HG03571 (cell line): Measurements from ENCODE around the gene GLDN.

Experiments
- ATAC-seq: cut with Tn5 transposase; IDR thresholded peaks from one replicate; pipeline ENCODE4 v1.9.1; 2021; ENCODE audit not compliant: unreplicated experiment

Gene GLDN

GRCh38 chr15:51356147-51356546, 14.7 kb downstream of the GLDN start:
- ATAC-seq = no peak

- no peak for ATAC-seq
Measured at GRCh38 chr15:51356983-51357382, 15.5 kb downstream of the GLDN start.

DNA sequence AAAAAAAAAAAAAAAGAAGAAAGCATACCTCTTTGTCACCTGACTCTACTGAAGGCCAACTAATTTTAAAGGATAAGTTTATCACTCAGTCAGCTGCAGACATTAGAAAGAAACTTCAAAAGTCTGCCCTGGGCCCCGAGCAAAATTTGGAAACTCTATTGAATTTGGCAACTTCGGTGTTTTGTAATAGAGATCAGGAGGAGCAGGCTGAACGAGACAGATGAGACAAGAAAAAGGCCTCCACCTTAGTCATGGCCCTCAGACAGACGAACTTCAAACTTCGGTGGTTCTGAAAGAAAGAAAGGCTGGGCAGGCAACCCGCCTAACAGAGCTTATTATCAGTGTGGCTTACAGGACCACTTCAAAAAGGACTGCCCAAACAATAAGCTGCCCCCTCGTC, 18.5 kb downstream of the GLDN start:
- ATAC-seq = no peak

GRCh38 chr15:51363383-51363782, 21.9 kb downstream of the GLDN start:
- ATAC-seq = no peak

- no peak for ATAC-seq
Measured at GRCh38 chr15:51365417-51365816, 24.0 kb downstream of the GLDN start.

DNA sequence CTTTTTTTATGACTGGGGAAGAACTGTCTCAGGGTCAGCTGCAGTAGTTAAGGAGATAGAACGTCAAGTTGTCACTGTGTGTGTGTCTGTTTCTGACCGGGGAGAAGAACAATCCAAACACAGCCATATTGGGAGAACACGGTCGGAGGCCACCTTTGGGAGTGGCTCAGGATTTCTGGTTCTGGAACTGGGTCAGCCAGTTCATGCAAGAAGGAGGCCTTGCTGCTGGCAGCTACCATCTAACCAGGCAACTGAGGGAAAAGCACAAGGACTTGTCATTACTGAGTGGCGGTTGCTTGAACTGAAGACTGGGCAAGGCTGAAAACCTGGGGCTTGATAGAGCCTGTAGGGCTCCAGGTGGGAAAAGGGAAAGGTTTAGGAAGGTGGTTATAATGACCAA, 24.6 kb downstream of the GLDN start:
- no peak for ATAC-seq

GRCh38 chr15:51366920-51367319, 25.5 kb downstream of the GLDN start:
- no peak for ATAC-seq

DNA sequence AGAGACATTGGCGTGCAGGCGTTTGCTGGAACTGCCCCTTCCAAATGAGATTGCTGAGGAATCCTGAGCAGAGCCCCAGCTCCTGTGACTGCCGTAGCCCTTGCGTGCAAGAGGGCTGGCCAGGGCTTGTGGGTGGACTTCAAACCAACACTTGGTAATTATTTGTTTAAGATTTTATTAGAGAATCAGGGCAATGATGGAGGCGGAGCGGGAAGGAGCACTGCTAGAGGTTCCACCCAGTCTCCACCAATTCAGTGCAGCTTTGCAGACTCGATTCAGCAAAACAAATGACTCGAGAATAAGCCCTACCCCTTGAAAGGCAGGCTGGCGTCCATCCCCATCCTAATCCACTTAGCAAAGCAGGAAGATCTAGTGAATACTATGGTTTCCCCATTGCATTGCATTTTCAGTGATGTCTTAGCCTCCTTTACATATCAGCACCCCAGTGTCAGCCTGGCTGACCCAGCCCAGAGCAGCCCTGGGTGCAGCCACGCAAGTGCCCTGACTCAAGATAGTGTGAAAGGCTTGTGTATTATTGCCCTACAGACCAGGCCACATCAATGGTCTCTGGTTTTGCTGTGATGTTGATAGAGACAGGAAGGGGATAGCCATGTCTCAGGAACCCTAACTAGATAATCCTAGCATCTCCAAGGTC, 26.0 kb downstream of the GLDN start:
- ATAC-seq = no peak

DNA sequence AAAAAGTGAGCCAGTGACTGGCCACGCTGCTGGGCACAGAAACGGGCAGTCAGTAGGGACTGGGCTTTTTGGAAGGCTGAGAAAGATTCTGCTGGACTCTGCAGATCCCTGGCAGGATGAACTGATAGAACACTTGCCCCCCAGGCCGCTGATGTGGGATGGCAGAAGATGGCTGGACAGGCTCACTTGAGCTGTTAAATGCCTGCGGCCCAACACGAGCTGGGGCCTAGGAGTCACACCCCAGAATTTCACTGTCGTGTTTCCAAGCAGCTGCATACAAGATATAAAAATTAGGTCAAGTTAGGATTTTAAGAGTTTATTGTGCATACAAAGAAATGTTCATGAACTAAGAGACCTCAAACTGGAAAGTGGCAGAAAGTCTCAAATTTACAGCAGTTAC, 26.9 kb downstream of the GLDN start:
- ATAC-seq = no peak

DNA sequence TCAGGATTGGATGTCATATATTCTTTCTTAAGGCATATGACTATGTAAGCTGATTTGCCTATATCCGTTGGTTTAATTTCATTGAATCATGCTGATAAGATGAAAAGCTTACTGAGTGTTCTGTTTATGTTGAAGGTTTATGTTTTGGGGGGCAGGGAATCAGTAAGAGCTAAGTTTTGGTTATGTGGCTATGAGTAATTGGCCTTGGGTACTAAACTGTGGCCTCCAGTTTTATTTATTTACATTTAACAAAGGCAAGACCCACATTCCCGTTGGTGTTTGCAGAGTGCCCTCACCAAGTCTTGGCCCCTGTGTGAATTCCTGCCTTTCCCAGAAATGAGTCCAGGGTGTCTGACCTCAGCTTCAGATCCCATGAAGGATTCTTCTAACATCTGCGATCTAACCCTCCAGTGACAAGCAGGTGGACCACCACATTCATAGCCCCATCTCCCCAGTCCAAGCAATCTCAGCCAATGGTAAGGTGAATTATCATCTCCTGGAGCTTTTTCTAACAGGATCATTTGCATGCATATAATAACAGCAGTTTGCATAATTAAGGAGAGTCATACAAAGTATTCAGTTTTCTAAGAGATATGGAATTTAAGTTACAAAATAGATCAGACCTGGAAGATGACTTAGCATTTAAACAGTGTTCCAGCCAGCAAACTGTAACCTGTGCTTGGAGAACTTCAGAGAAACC, 27.4 kb downstream of the GLDN start:
- no peak for ATAC-seq

DNA sequence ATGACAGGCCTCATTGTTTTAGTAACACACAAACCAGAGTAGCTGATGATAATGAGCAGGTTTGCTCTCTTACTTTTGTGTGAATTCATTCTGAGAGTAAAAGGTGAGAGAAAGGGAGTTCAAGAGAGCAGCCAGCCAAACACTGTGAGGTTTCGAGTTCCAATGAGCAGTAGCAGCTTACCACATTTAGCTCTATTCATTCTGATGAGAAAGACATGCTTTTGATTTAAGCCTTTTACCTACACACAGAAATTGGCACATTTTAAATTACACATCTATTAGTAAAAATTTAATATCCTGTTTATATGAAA, 28.0 kb downstream of the GLDN start:
- ATAC-seq = no peak

DNA sequence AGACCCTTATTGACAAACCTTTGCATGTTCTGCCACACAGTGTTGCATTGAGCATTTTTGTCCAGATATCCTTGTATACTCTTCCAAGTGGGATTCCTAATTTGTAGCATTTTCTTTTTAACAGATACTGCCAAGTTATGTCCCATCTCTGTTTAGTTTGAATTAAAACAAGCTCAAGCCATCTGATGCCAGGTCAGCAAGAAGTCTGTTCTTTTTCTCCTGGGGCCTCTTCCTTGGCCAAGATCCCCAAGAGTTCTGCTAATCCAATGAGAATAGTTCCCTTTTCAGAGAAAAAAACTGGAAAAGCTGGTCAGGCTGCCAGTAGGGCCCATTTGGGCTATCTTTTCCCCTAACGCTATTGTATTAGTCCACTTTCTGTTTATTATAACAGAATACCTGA, 29.8 kb downstream of the GLDN start:
- ATAC-seq = no peak

DNA sequence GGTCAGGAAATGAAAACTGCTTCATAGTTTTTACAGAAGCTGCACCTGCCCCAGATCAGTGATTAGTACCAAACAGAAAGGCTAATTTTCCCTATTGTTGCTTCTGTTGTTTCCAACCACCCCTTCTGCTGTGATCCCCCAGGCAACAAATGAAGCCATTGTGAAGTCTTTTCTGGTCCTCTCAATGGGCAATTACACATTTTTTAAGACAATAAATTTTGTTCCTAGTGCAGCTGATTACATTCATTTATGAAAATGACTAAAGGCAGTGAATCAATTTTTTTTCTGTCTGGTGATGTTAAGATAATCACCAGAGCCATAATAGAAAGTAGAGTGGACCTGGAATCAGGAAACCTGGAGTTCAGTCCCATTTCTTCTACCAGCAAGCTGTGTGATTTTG, 32.7 kb downstream of the GLDN start:
- ATAC-seq = no peak

GRCh38 chr15:51375966-51376640, 34.6 kb downstream of the GLDN start:
- no peak for ATAC-seq

- no peak for ATAC-seq
Measured at GRCh38 chr15:51377038-51377786, 35.8 kb downstream of the GLDN start.

DNA sequence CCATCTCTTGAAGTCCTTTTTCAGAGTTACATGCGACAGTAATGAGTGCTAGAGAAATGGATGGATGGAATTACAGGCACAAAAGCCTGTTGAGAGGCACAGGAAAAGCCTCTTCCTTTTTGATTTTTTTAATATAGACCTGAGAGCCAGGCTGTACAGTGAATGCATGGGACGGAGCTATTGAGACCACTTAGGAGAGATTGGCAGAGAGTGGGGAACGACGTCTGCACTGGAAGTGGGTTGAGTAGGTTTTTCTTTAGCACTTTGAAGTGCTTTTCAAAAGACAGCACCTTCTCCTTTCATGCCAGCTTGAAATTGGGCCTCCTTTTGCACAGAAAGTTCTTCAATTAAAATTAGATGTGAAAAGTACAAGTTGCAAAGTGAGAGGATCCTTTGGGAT, 37.0 kb downstream of the GLDN start:
- no peak for ATAC-seq

DNA sequence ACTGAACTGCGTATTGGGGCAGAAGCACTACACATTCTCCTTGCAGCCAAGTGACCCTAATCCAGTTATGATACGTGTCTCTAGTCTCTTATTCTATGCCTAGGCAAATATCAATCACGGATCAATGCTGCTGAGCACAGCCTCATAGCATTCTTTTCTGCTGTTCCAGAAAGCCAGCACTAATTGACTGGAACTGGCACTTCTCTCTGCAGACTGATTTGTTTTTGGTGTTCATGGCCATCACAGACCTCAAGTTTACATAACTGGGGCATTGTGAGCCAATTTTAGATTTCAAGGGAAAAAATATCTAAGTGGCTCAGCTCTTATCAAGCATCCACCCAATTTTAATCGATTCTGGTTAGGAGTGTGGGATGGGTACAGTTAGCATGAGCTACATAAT, 37.9 kb downstream of the GLDN start:
- ATAC-seq = no peak

DNA sequence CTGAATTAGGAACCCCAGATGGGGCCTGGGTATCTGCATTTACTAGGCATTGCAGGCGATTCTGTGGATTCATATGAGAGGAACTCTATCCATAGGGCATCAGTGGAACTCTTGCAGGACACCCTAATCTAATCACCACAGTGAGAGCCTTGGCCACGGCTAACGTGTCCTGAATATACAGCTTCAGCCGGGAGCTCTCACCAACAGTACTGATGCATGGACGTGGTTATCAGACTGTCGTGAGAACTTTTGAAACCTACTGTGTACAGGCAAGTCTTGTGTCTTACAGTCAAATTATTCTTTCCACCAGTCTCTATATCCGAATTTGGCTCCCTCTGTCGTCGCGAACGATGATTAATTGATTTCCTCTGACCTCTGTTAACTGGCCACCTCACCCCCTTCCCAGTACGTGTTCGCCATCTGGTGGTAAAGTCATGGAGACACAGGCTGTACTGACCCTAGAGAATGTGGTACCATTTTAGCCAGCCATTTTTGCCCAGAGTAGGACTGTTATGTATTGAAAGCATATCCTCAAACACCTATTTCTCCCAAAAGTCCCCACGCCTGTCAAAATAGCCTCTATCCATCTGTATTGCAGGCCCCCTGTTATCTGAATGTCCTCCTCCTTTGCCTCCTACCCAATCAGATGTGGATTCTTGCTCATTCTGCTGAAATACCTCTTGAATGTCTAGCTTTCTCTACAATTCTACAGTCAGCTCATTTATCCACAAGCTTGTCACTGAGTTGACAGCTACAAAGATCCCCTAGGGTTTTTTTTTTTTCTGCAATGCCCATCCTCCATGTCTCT, 39.7 kb downstream of the GLDN start:
- ATAC-seq = peak; percentile 75

GRCh38 chr15:51382787-51383186, 41.3 kb downstream of the GLDN start:
- ATAC-seq = no peak

GRCh38 chr15:51386029-51386428, 44.6 kb downstream of the GLDN start:
- ATAC-seq = no peak

- no peak for ATAC-seq
Measured at GRCh38 chr15:51386486-51386885, 45.0 kb downstream of the GLDN start.
